ENCODE results near the gene MAGEF1.

Gene MAGEF1

DNA sequence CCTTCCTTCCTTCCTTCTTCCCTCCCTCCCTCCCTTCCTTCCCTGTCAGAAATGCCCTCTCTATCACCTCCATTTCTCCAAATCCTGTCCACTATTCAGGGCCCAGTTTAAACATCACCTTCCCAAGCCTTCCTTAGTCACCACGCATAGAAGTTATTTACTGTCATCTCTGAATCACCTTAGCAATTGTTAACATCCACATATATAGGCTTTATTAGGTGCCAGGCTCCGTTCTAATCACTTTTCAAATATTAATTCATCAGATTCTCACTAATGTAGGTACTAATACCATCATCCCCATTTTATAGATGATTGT is 1.1 kb upstream of the MAGEF1 start:
- in situ Hi-C loops (cut with MboI; ENCODE audit: low pct_unique_long_range_greater_than_20kb, low sequenced_read_pairs, unreplicated experiment): no loop called here
- TF ChIP-seq, protein P1, sequence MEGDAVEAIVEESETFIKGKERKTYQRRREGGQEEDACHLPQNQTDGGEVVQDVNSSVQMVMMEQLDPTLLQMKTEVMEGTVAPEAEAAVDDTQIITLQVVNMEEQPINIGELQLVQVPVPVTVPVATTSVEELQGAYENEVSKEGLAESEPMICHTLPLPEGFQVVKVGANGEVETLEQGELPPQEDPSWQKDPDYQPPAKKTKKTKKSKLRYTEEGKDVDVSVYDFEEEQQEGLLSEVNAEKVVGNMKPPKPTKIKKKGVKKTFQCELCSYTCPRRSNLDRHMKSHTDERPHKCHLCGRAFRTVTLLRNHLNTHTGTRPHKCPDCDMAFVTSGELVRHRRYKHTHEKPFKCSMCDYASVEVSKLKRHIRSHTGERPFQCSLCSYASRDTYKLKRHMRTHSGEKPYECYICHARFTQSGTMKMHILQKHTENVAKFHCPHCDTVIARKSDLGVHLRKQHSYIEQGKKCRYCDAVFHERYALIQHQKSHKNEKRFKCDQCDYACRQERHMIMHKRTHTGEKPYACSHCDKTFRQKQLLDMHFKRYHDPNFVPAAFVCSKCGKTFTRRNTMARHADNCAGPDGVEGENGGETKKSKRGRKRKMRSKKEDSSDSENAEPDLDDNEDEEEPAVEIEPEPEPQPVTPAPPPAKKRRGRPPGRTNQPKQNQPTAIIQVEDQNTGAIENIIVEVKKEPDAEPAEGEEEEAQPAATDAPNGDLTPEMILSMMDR (IDR thresholded peaks at IDR 0.05; ENCODE audit: extremely low read depth, insufficient read depth, missing control alignments): no peak

DNA sequence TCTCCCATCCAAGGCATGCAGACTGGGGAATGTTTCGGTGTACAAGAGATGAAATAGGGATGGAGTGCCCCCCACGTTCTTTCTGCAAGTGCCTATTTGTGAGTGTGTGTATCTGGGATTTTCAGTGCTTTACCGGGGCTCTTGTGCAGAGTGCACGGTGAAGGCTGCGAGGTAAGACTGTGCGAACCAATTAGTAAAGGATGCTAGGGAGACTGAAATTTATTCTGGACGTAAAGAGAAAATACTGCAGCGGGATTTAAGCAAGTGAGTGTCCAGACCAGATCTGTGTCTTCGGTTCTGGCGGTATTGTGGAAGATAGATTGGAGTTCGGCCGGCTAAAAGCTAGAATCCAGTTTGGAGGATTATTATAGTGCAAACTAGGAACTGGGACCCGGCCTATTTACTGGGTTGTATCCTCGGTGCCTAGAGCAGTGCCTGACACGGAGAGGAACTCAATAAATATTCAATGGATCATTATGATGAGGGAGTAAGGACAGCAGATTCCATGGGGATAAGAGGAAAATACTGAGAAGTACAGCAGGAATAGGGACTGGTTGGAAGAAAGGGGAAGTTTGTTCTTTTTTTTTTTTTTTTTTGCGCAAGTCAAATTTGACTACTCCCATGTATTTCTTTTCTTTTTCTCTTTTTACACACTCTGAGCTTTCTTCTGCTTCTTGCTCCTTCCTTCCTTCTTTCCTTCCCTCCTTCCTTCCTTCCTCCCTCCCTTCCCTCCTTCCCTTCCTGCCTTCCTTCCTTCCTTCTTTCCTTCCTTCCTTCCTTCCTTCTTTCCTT is 580 bp upstream of the MAGEF1 start:
- no peak for DNase-seq (ENCODE audit: low spot score)
- in situ Hi-C loops (cut with MboI; ENCODE audit: low pct_unique_long_range_greater_than_20kb, low sequenced_read_pairs, unreplicated experiment): no loop called here
- TF ChIP-seq, protein P1 (IDR thresholded peaks at IDR 0.05; ENCODE audit: extremely low read depth, insufficient read depth, missing control alignments): no peak

More for the DNA sequence above, 1.1 kb upstream of the MAGEF1 start:
- no peak for DNase-seq (ENCODE audit: low spot score)

DNA sequence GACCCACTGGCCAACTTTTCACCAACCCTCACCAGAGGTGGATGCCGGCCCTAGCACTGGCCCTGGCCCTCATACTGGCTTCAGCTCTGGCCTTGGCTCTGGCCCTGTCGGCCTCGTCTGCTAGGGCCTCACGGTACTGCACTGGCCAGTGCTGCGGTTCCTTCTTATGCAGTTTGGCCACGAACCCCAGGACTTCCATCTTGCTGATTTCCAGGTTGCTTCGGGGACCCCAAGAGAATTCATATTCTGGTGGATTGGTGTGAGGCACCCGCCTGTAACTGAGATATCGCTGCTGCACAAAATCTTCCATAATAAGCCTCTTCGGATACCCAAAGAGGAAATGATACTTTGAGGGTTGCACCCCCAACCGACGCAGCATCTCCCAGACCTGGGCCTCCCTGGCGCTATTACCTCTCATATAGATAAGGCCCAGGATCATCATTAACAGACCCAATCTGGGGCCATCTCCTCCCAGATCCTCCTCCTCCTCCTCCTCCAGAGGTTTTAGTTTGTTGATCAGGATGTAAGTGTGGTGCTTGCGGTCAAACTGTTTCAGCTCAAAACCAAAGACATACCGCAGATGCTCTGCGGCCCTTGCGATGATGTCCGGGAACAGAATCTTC is 883 bp downstream of the MAGEF1 start:
- peak; percentile 80 for DNase-seq (ENCODE audit: low spot score)
- in situ Hi-C loops (cut with MboI; ENCODE audit: low pct_unique_long_range_greater_than_20kb, low sequenced_read_pairs, unreplicated experiment): no loop called here
- TF ChIP-seq, protein P1 (IDR thresholded peaks at IDR 0.05; ENCODE audit: extremely low read depth, insufficient read depth, missing control alignments): no peak

DNA sequence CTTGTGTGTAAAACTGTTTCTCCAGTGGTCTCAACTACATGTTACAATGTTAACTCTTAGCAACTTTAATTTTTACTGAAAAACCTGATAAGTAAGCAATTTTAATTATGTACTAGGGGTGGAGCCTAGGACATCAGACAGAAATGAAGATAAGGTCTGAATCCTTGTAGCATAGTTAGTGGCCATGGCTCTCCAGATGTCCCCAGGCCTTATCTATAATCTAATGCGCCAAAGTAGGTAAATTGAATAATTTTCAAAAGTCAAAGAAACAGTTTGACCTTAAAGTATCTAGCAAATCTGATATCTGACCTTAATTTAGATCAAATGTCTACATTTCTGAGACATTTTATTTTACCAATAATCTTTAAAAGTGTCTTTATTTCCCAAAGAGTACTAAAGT is 8.2 kb downstream of the MAGEF1 start:
- DNase-seq (ENCODE audit: low spot score): no peak
- in situ Hi-C loops (cut with MboI; ENCODE audit: low pct_unique_long_range_greater_than_20kb, low sequenced_read_pairs, unreplicated experiment): no loop called here
- TF ChIP-seq, protein P1 (IDR thresholded peaks at IDR 0.05; ENCODE audit: extremely low read depth, insufficient read depth, missing control alignments): no peak

DNA sequence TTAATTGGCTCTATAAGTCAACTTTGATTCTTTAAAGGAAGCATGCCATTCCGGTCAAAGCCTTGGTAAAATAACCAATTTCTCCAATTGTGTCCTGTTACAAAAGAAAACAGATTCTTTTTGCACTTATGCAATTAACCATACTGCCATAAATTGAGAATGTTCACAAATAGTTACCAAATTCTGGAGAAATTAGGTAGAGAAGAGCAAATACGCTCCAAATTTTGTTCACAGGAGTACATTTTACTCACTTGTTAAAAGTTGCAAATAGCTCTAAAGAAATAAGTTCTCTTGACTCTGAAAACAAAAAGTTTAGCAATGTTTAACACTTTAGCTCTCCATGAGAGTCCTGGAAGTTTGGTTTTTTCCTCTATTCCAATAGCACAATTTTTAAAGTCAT is 11.1 kb downstream of the MAGEF1 start:
- no peak for DNase-seq (ENCODE audit: low spot score)
- TF ChIP-seq, protein P1 (IDR thresholded peaks at IDR 0.05; ENCODE audit: extremely low read depth, insufficient read depth, missing control alignments): no peak
- in situ Hi-C loops (cut with MboI; ENCODE audit: low pct_unique_long_range_greater_than_20kb, low sequenced_read_pairs, unreplicated experiment): no loop called here

DNA sequence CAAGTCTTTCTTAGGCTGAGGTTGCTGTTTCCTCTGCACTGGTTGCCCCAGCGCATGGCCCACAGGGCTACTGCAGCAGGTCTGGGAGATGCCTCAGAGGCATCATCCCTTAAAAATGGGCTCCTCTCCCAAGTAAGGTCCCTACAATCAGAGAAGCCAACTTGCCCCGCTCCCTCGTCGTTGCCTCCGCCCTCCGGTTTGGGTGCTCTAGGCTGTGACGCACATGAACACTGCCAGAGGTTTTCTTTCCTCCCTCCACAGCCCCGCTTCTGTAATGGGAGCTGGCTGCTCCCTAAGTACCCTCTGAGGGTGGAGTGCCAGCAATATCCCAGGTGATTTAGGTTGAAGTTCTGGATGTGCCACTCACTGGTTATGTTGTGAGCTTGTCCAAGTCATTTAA is 14.0 kb downstream of the MAGEF1 start:
- TF ChIP-seq, protein P1 (IDR thresholded peaks at IDR 0.05; ENCODE audit: extremely low read depth, insufficient read depth, missing control alignments): no peak
- no peak for DNase-seq (ENCODE audit: low spot score)
- in situ Hi-C loops (cut with MboI; ENCODE audit: low pct_unique_long_range_greater_than_20kb, low sequenced_read_pairs, unreplicated experiment): no loop called here

Measured in GM13977 (cell line).